OCI-LY3 (cell line): ENCODE results near the gene FTSJ1.

Source experiments
- H2AFZ ChIP-seq: fragments of 200-600, 300-600 bp; shearing (Covaris generic); 2 replicates; pipeline ENCODE4 v1.6.0; 2014; ENCODE audit warnings: antibody characterized with exemption, low read depth, low read length
- H3K27ac ChIP-seq: fragments of 200-600, 300-600 bp; sonication (generic); 2 replicates; pipeline ENCODE4 v1.5.1; 2014; ENCODE audit warnings: mild to moderate bottlenecking, low read length, moderate library complexity, mixed read lengths
- H3K27me3 ChIP-seq: fragments of 200-600, 300-600 bp; sonication (generic); 2 replicates; pipeline ENCODE4 v1.6.1; 2014; ENCODE audit warnings: low read depth, low read length, mixed read lengths
- H3K36me3 ChIP-seq: fragments of 200-600, 300-600 bp; sonication (generic); replicated peaks from 2 replicates; pipeline ENCODE3; 2014; ENCODE audit warnings: low read depth, low read length, mixed read lengths
- H3K4me1 ChIP-seq: fragments of 300-600, 200-600 bp; sonication (generic); 2 replicates; pipeline ENCODE4 v1.6.1; 2014; ENCODE audit warnings: low read length, mixed read lengths
- H3K4me2 ChIP-seq: fragments of 200-600, 300-600 bp; sonication (generic); 2 replicates; pipeline ENCODE4 v1.6.1; 2014; ENCODE audit warnings: low read length, mixed read lengths
- H3K4me3 ChIP-seq: fragments of 300-600, 200-600 bp; sonication (generic); 2 replicates; pipeline ENCODE4 v1.5.1; 2014; ENCODE audit warnings: antibody characterized with exemption, mild to moderate bottlenecking, low read length, moderate library complexity
- H3K79me2 ChIP-seq: fragments of 300-600, 200-600 bp; shearing (Covaris generic); 2 replicates; pipeline ENCODE4 v1.6.1; 2014; ENCODE audit warnings: mild to moderate bottlenecking, low read length, mixed read lengths
- H3K9ac ChIP-seq: fragments of 300-600, 200-600 bp; shearing (Covaris generic); 2 replicates; pipeline ENCODE4 v1.6.0; 2014; ENCODE audit warnings: mild to moderate bottlenecking, low read length, moderate library complexity
- H3K9me3 ChIP-seq: fragments of 200-600, 300-600 bp; shearing (Covaris generic); 2 replicates; pipeline ENCODE4 v1.6.1; 2014; ENCODE audit warnings: low read length, mixed read lengths; ENCODE audit not compliant: insufficient read depth
- H4K20me1 ChIP-seq: fragments of 200-600, 300-600 bp; sonication (generic); 2 replicates; pipeline ENCODE4 v1.6.1; 2016; ENCODE audit warnings: low read length, mixed read lengths; ENCODE audit not compliant: insufficient read depth
- EZH2phosphoT487 ChIP-seq: fragments of 200-600 bp; shearing (Covaris generic); IDR thresholded peaks from 2 replicates; pipeline ENCODE4 v1.6.1; 2018; ENCODE audit warnings: antibody characterized with exemption, mixed run types, low read depth
- TF ChIP-seq, protein P1 (sequence below): fragments of 200-600, 300-600 bp; sonication (generic); IDR thresholded peaks from 2 replicates; pipeline ENCODE4 v1.5.1; 2014; ENCODE audit warnings: antibody characterized with exemption, low read length, low read depth

The FTSJ1 gene

GRCh38 chrX:48514126-48514806, 38.3 kb downstream of the FTSJ1 start:
- H3K79me2 ChIP-seq = no peaks in the 10 kb centered on the region
- H3K9ac ChIP-seq = no peak overlapping the region
- no peaks in the 10 kb centered on the region for H3K9me3 ChIP-seq
- no peaks in the 10 kb centered on the region for H3K36me3 ChIP-seq
- H3K4me2 ChIP-seq = no peak overlapping the region
- H3K4me1 ChIP-seq = peaks cover 5% of the 10 kb centered on the region; the same call in 1 of the 2 replicates
- no peak overlapping the region for H3K4me3 ChIP-seq
- H4K20me1 ChIP-seq = no peaks in the 10 kb centered on the region
- TF ChIP-seq, protein P1, sequence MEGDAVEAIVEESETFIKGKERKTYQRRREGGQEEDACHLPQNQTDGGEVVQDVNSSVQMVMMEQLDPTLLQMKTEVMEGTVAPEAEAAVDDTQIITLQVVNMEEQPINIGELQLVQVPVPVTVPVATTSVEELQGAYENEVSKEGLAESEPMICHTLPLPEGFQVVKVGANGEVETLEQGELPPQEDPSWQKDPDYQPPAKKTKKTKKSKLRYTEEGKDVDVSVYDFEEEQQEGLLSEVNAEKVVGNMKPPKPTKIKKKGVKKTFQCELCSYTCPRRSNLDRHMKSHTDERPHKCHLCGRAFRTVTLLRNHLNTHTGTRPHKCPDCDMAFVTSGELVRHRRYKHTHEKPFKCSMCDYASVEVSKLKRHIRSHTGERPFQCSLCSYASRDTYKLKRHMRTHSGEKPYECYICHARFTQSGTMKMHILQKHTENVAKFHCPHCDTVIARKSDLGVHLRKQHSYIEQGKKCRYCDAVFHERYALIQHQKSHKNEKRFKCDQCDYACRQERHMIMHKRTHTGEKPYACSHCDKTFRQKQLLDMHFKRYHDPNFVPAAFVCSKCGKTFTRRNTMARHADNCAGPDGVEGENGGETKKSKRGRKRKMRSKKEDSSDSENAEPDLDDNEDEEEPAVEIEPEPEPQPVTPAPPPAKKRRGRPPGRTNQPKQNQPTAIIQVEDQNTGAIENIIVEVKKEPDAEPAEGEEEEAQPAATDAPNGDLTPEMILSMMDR = no peak
- no peak for TF ChIP-seq EZH2phosphoT487
- no peaks in the 10 kb centered on the region for H3K27me3 ChIP-seq
- H3K27ac ChIP-seq = no peak overlapping the region
- H2AFZ ChIP-seq = no peak overlapping the region

GRCh38 chrX:48514868-48515460, 39.0 kb downstream of the FTSJ1 start:
- H3K9ac ChIP-seq = no peak overlapping the region
- H3K27me3 ChIP-seq = no peaks in the 10 kb centered on the region
- no peak overlapping the region for H3K27ac ChIP-seq
- no peaks in the 10 kb centered on the region for H3K4me1 ChIP-seq
- H3K4me3 ChIP-seq = no peak overlapping the region
- no peak overlapping the region for H3K4me2 ChIP-seq
- H4K20me1 ChIP-seq = no peaks in the 10 kb centered on the region
- no peaks in the 10 kb centered on the region for H3K36me3 ChIP-seq
- H3K9me3 ChIP-seq = no peaks in the 10 kb centered on the region
- TF ChIP-seq, protein P1 = no peak
- no peak for TF ChIP-seq EZH2phosphoT487
- H2AFZ ChIP-seq = no peak overlapping the region
- no peaks in the 10 kb centered on the region for H3K79me2 ChIP-seq

DNA sequence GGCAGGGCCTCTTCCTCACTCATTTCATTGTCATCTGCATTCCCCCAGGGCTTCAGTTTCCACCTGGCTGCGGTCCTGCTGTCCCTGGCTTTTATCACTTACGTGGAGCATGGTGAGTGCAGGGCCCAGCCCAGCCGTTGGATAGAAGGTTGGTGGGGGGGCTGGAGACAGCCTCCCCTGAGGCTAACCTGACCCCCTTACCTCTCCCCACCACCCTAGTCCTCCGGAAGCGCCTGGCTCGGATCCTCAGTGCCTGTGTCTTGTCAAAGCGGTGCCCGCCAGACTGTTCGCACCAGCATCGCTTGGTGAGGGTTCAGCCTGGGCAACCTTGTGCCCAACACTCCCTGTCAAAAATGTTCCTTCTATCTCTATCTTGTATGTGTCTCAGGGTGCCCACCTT, 39.8 kb downstream of the FTSJ1 start:
- no peaks in the 10 kb centered on the region for H3K36me3 ChIP-seq
- H3K4me1 ChIP-seq = peaks cover 6% of the 10 kb centered on the region
- H3K9ac ChIP-seq = no peak overlapping the region
- H3K27me3 ChIP-seq = no peaks in the 10 kb centered on the region
- no peak overlapping the region for H3K4me3 ChIP-seq
- no peak overlapping the region for H2AFZ ChIP-seq
- H3K4me2 ChIP-seq = no peak overlapping the region
- no peaks in the 10 kb centered on the region for H4K20me1 ChIP-seq
- no peaks in the 10 kb centered on the region for H3K79me2 ChIP-seq
- TF ChIP-seq, protein P1 = no peak
- TF ChIP-seq EZH2phosphoT487 = no peak
- no peak overlapping the region for H3K27ac ChIP-seq
- no peaks in the 10 kb centered on the region for H3K9me3 ChIP-seq

DNA sequence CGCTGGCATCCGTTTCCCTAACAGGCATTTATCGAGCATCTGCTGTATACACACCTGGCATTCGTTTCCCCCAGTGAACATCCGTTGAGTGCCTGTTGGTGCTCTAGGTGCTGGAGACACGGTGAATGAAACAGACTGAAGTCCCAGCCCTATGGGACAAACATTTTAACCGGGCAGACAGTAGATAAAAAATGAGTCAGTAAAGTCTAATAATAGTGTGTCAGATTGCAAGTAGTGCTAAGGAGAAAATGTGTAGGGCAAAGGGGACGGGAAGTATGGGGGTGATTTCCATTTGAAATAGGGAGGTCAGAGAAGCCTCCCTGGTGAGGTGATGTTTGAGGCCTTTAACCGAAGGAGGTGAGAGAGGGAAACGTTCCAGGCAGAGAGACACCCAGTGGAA, 40.3 kb downstream of the FTSJ1 start:
- H3K36me3 ChIP-seq = no peaks in the 10 kb centered on the region
- peaks cover 10% of the 10 kb centered on the region for H3K4me1 ChIP-seq
- H3K9me3 ChIP-seq = no peaks in the 10 kb centered on the region
- no peak overlapping the region for H3K9ac ChIP-seq
- no peaks in the 10 kb centered on the region for H3K79me2 ChIP-seq
- H4K20me1 ChIP-seq = no peaks in the 10 kb centered on the region
- no peak overlapping the region for H3K27ac ChIP-seq
- no peak overlapping the region for H3K4me2 ChIP-seq
- no peaks in the 10 kb centered on the region for H3K27me3 ChIP-seq
- no peak overlapping the region for H3K4me3 ChIP-seq
- no peak overlapping the region for H2AFZ ChIP-seq
- TF ChIP-seq, protein P1 = no peak
- TF ChIP-seq EZH2phosphoT487 = no peak
